GM19372 (cell line): ENCODE results near the gene HDAC7.

Experiments used
- ATAC-seq: cut with Tn5 transposase; IDR thresholded peaks from one replicate; pipeline ENCODE4 v1.9.1; 2021; ENCODE audit warnings: mild to moderate bottlenecking, low read depth, moderate library complexity; ENCODE audit not compliant: unreplicated experiment

HDAC7 gene

DNA sequence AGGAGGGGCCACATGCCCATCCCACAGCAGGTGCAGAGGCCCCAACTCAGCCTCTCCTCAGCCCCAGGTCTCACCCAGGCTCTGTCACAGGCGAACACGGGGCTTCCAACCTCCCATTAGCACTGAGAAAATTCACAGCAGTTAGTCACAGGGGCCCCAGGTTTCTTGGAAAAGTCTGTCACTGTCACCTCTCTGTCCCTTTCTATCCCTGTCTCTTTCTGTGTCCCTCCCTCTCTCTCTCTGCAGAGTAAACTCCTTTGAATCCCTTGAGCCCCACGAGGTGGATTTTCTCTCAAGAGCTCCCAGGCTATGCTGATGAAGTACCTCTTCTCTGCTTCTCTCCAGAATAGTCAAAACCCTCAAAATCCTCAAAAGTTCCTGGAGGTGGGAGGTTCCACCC, 80.4 kb downstream of the HDAC7 start:
- ATAC-seq = no peak

DNA sequence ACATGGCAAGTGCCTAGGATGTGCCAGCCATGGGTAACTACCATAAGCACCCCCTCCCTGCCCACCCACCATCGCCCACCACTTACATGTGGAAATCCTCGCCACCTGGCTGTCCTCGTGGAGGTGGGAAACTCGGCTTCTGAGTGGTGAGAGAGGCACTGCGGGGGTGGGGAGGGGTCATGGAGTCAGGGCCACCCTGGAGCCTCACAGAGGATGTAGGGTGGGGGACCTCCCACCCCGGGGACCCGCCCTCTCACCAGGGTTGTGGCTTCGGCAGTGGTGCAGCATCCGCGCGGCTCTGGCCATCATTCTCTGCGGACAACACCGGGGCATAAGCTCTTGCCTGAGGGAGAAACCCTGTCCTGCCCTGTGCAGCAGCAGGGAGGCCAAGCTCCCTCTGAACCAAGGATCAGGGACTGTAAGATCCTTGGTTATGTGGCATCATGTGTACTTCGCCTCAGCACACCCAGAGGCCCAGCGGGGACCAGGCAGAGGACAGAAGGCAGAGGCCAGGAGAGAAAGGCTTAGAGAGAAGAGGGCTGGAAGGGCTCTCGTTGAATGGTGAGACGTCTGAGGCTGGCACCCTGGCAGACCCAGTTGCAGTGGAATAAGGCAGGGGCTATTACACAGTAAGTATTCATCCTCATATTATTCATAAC, 81.6 kb downstream of the HDAC7 start:
- no peak for ATAC-seq

- no peak for ATAC-seq
Measured at GRCh38 chr12:47736877-47737676, 82.6 kb downstream of the HDAC7 start.

DNA sequence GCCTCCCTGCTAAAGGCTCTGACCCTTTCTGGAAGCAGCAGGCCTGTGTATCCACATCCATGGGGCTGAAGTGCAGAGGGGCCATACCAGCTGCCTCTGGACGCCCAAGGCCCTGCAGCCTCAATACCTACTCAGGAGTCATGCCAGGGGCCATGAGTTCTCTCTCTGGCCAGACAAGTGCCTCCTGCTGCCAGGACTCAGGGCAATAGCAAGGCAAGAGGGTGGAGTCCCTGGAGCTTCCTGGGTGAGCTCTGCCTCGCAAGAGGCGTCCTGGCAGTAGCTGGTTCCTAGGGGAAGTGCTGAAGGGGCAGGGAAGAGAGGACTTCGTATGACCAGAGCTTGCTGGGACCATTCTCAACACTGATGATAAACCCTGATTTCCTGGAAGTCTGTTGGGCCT, 83.5 kb downstream of the HDAC7 start:
- ATAC-seq = no peak

DNA sequence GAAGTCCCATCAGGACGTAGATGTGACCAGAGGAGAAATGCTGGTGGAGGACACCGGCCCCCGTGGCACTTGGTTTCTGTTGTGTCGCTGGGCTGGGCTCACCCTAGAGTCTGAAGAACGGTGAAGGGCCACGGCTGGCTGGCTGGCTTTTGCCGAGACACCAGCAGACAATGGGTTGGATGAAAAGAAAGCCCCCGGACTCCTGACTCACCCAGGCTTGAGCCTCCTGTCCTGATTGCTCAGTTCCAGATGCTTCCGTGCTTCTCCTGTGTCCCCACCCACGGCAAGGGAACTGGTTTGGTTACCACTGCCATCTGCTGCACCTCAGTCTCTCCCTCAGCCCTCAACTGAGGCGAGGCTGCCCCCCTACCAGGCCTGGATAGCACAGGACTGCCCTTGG, 84.1 kb downstream of the HDAC7 start:
- no peak for ATAC-seq

- no peak for ATAC-seq
Measured at GRCh38 chr12:47734725-47735480, 84.8 kb downstream of the HDAC7 start.

GRCh38 chr12:47733142-47733541, 86.6 kb downstream of the HDAC7 start:
- ATAC-seq = no peak
